Forelimb muscle (tissue), 1 donor: Measurements from ENCODE around the gene PARP6. TPM values are rescaled to one million over a fixed set of nuclear protein-coding genes. Genes with fewer than 3 reads are reported as not detected.

Experiments used
- DNase-seq: peaks from one replicate; pipeline ENCODE4 v3.0.0-alpha.2; 2013; ENCODE audit warnings: low read depth
- polyA plus RNA-seq: library from polyadenylated mRNA; unstranded; fragments of 120-200 nt; gene quantifications from one replicate; pipeline ENCODE4 v1.2.1, GENCODE V29; 2013; ENCODE audit not compliant: insufficient read length

The PARP6 gene, protein sequence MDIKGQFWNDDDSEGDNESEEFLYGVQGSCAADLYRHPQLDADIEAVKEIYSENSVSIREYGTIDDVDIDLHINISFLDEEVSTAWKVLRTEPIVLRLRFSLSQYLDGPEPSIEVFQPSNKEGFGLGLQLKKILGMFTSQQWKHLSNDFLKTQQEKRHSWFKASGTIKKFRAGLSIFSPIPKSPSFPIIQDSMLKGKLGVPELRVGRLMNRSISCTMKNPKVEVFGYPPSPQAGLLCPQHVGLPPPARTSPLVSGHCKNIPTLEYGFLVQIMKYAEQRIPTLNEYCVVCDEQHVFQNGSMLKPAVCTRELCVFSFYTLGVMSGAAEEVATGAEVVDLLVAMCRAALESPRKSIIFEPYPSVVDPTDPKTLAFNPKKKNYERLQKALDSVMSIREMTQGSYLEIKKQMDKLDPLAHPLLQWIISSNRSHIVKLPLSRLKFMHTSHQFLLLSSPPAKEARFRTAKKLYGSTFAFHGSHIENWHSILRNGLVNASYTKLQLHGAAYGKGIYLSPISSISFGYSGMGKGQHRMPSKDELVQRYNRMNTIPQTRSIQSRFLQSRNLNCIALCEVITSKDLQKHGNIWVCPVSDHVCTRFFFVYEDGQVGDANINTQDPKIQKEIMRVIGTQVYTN
- 68.0 TPM for polyA plus RNA-seq

DNA sequence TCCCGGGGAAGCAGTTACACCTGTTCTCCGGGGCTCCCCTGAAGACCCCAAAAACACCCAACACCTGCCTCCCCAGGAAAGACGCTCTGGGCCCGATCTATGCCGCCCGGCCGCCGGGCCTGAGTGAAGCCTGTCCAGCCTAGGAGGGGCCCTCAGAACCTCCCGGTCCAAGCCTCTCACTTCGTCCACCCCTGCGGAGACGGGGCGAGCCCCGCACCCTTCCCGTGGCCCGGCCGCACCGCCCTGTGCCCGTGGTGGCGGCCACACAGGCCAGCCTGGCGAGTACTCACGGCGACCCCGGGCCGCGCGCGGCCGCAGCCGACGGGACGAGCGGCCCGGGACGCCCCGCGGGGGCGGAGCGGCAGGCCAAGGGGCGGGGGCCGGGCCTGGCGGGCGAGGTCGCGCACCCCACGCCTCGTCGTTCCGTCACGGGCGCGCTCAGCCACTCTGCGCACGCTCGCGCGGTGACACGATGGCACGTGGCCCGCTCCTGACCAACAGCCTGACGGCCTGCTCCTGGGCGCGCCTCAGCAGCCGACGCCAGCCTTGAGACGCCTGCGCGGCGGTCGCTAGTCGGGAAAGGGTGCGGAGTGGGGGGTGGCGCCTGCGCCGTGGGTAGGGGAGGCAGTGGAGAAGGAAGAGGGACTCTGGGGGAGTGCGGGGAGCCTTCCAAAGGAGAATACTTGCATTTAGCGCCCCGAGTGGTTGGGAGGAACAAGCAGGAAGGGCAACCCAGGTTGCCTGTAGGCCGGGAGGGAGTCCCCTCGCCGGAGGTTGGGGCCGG, at the start of gene PARP6:
Gene PARP6, minus strand, starts transcription at position 342 of the 784 bp plus-strand sequence. CDS start 5,077 bp downstream, outside the sequence.
- peak; percentile 95 for DNase-seq

DNA sequence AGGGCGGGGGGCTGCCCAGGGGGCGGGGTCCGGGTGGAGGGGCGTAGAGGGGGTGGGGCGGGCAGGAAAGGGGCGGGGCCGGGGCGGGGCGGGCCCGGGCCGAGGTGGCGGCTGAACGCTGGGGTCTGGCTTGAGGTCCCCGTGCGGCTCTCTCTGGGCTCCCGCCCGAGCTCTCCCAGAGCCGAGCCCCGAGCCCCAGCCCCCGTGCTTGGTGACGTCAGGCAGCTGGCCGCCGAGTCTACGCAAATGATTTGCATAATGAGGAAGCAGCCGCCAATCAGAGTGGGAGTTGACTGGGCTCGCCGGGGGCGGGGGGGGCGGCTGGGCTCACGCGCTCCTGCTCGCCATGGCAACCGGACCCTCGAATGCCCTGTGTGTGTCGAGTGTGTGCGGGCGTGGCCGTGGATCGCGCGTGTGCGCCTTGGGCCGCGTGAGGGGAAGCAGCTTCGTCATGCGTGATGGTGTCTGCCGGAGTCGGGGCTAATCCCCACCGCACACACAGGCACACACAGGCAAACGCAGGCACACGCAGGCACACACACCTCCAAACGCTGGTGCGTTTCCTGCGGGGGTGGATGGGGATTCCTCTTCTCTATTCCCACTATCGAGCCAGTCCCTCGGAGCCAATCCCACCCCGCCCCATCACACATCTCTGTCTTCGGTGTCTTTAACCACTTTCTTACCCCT, 47.8 kb upstream of the PARP6 start, which contains the start of gene CELF6:
Gene CELF6, minus strand, starts transcription at position 173 of the 687 bp plus-strand sequence. CDS start 283 bp downstream, outside the sequence.
- DNase-seq, result no peak

DNA sequence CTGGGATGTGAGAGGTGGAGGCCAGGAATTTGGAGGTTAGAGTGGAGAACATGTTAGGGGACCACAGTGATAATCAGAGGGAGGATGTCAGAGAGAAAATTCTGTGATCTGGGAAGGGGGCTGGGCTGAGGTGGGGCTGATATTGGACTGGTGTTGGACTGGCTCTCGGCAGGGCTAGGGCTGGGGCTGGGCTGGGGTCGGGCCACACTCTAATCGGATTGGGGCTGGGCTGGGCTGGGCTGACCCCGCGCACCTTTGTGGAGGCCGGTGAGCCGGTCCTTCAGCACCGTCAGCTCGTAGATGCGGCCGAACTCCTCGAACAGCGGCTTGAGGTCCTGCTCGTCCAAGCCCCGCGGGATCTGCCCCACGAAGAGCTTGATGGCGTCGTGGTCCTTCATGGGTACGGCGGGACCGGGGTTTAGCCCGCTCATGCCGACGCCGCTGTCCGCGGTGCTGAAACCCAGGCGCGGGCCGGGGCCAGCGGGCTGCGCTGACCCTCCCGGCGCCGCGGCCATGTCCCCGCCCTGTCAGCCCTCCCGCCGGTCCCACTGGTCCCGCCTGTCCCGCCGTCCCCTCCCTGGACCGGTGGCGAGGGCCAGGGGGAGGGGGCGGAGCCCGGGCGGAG, 47.1 kb upstream of the PARP6 start:
- DNase-seq, result no peak

DNA sequence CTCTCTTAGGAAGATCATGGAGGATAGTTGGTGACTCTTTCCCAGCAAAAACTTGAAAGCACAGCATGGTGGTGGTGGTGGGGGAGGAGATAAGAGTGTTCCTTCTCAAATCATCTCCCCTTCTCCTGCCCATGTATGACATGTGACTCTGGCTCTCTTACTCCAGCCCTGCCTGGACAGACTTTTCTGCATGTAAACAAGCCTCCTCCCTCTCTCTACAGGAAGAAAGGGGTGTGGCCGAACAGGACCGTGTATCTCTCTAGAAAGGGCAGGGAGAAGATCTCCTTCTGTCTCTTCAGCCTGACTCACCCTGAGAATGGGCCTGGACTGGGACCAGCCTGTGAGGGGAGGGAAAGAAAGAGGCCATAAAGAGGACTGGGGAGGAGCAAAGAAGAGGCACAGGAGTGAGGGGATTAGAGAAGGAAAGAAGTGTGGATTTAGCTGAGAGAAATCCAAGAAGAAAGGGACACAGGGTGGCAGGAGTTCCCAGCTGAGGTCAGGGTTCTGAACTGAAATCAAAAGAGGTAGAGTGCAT, 46.1 kb upstream of the PARP6 start:
- DNase-seq, result no peak

DNA sequence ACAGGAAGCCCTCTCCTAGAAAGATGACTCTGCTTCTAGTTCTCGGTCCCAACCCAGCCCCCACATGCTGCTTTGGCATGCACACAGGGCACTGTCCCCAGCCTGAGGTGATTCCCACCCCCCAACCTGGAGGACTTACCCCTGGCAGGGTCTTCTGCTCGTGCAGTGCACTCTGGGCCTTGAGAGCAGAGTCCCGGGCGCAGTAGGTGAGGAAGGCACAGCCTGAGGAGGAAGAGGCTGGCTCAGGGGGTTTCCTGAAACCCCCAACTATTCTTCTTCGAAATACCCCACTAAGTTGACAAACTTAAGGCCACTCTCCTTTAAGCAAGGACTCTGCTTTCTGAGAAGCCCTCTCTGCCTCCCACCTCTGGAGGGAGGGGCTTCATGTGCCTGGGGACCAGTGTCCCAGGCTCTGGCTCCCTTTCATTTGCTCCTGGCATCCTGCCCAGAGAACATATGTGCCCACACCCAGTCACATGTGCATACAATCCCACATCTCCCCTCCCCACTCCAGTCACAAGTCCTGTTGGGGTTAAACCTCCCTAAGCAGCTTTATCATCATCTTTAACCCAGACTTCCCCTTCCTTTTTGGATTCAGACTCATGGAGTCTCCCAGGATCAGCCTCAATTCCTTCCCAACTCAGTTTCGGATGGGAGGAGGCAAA, 43.5 kb upstream of the PARP6 start:
- DNase-seq, result no peak

DNA sequence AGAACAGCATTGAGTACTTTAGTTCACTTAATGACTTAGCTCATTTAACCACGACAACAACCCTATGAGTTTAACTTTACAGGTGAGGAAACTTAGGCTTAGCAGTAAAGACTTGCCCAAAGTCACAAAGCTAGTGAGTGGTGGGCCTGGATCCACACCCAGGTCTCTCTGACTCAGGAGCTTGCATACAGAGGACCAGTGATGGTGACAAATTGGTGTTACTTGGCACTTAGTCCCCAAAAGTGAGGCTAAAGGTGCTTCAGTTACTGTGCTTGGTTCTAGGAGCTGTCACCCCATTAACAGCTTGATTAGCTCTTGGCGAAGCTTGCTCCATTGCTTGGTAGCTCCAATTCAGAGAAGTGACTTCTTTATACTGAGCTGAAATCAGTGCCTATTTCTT, 41.5 kb upstream of the PARP6 start:
- no peak for DNase-seq

DNA sequence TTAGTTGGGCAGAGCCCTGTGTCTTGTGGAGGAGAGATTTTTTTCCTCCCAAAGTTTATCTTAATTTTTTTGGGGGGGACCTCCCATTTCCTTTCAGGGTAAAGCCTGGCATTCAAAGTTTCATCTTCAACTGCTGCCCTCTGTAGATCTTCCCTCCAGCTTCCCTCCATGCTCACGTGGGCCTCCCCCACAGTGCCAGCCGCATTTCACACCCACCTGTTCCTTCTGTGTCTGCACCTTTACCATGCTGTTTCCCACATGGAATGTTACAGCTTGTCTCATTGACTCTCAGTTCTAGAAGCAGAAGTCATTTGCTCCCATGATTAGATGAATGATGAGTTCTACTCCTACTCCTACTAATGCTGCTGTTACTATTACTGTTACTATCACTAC, 41.1 kb upstream of the PARP6 start:
- no peak for DNase-seq

DNA sequence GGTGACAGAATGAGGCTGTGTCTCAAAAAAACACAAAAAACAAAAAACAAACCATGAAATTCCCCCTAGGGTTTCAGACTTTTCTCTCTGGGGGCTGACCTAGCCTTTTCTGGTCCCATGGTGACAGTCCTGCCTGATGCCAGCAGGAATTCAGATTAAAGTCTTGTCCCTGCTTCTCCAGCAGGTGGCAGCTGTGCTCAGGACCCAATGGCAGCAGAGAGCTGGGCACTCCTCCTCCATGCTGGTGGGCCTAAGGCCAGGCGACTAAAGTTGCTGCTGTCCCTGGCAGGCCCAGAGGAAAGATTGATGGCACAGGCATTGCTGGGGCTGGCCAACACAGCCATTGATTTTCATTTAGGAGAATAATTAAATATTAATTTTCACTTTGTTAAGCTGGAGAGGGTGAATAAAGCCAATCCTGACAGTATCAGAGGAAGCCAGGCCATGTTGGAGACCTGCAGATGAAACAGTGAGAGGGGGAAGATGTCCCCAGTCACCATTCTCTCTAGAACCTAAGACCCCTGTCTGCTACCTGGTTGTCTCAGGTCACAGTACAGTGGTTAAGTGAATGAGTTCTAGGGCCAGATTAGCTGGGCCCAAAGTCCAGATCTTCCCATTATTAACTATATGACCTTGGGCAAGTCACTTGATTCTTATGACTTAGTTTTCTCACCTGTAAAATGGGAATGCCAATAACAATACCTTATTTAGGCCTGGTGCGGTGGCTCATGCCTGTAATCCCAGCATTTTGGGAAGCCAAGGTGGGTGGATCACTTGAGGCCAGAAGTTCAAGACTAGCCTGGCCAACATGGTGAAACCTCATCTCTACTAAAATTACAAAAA, 40.5 kb upstream of the PARP6 start:
- DNase-seq, result no peak

DNA sequence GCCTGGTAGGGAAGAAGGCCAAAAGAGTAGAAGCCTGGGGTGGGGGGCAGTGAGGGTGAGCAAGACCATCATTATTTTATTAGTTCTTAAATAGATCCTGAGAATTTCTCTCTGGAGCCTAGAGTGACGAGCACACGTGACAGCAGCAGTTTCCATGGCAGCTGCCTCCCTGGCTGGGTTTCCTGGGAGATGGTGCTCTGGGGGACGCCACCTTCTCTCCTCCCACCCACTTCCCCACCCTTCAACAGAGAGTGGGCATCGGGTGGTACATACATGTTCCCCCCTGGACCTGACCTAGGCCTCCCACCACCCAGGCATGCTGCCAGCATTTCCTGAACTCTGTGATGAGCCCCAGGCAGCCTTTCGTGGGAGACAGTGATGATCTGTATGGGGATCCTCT, 34.7 kb upstream of the PARP6 start:
- no peak for DNase-seq

DNA sequence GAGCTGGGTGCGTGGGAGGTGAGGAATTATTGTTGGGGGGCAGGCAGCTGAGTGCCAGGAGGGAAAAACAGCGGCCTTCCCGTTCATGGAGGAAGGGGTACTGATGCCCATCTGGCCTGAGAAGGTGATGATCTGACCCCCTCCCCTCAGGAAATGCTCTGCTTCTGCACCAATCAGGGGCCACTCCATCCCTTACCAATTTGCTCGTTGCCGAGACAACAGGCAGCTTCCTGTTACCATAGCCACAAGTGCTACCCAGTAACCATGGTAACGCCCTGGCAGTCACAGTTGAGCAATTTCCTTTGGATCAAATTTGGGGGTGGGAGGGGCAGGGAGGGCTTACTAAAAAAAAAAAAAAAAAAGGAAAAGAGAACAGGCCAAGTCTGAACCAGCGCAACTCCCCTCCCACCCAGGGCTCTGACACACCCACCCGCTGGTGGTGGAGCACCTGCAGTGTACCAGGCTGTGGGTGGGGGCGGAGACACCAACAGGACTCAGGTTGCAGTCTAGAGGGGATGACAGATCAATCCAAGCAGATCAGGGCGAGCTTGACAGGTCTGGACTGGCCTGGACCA, 33.9 kb upstream of the PARP6 start:
- DNase-seq, result no peak

DNA sequence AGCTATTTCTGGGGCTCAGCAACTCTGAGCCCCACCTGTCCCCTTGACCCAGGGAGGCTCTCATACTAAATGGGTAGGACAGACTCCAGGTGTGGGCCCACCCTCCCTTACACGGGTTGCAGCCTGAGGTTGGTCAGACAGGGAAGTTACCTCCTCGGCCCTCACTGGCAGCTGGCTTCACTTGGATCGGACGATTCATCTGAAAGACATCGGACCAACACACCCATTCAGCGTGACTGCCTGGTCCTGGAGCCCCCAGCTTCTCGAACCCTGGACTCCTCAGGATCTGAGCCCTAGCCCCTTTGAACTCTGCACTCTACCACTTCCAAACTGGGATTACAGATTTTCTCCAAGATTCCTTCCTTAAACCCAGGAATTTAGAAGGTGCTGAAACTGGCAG, 32.2 kb upstream of the PARP6 start:
- DNase-seq, result no peak

DNA sequence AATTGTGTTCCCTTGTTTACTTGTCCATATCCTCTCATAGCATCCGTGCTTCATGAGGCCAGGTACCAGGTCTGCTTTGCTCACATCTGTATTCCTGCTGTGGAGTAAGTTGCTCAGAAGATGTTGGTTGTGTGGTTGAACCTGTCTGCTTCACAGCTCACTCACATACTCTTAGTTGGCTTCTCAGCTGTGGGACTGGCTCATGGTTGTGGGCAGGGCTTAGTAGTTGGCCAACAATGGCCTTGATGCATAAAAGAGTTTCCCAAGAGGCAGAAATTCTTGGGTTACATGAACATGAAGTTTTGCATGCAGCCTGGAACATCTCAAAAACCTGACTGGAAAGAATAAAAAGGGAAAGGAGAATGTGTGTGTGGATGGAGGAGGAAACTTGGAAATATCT, 30.6 kb upstream of the PARP6 start:
- no peak for DNase-seq

DNA sequence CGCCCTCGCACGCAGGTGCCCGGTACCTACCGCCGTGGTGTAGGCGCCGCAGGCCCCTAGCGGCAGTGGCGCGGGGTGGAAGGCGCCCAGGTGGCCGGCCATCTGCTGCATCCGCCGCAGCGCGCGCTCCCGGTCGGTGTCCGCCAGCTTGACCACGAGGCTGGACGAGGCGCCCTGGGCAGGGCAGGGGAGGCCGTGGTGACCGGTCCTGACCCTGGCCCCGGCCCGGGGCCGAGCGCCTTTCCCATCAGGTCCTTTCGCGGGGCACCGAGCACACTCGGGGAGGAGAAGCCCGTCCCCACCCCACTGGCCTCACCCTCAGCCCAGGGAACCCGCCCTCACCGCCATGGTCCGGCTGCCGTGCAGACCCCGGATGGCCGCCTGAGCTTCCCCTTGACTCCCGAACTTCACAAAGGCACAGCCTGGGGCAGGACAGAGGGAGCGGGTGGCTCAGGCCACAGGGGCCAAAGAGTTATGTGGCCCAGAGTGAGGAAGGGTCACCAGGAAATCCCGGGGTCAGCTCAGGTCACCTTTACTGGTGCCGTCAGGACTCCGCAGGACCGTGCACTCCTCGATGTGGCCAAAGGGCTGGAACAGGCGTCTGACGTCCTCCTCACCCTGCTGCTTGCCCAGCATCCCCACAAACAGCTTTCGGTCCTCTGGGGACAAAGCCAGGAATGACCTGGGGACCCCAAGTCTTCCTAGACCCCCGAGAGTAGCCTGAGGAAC, 17.4 kb upstream of the PARP6 start:
- DNase-seq, result no peak

DNA sequence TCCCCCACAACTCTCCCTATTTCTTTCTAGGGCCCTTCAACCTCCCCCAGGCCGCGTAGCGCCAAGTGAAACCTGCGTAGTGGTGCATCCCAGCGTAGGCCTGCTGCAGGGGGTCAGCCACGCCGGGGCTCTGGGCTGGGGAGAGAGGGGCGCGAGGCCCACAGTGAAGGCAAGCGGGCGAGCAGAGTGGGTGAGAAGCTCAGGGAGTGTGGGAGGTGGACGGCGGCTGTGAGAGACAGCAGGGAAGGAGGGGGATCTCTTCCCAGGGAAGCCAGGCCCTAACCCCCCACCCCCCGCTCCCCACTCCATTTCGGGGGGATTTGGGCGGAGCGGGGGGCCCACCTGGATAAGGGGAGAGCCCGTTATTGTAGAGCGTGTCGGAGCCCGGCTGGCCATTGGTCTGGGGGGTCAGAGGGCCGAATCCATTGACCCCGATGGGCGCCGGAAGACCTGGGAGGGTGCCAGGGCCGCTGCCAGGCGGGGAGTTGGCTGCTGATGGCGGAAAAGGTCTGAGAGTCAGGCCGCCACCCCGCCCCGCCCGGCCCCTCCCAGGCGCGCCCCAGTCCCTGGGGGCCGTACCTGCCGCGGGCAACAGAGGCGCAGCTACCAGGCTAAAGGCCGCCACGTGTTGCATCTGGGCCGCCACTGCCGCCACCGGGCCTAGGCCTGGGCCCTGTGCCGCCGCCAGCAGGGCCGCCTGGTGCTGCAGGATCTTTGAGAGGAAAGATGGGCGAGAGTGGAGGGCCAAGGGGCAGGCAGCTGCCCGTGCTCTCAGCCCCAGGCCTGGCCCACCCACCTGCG, 16.6 kb upstream of the PARP6 start:
- DNase-seq, result no peak

DNA sequence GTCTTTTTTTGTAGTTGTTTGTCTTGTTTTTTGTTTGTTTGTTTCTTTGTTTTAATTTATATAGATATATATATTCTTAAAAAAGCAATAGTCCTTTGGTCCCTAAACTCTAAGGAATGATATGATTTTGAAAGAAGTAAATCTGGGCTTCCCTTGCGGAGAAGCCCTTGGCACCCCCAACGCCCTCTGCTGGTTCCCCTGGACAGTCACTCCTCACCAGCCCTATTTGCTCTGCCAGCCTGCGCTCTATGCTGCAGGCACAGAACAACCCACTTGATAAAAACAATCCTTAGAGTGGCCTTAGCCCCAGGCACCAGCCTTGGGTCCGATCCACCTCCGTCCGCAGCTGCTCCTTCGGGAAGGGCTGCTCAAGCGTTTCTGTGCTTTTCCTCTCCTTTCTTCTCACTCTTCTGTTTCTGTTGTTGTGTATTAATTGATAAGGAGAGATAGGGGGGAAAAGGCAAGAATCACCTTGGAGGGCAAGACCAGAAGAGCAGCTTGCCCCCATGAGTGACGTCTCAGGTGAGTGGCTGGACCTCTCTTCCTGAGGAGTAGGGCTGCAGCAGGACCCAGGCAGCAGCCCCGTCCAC, 13.7 kb upstream of the PARP6 start:
- no peak for DNase-seq

DNA sequence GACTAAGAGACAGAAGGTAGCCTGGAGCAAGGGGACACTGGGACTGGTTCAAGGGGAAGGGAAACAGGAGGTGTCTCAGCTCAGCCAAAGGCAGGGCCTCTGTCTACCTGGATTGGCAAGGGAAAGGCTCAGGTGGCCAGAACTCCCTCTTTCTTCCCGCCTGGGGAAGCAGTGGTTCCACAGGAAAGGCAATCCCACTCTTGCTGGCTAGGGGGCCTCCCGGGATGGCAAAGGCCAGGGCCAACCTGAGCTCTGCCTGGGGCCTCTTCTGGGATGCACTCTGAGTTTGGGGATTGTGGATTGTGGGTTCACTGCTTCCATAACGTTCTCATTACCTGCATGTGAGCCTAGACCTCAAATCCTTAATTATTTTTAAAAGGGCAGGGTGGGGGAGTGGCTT, 13.0 kb upstream of the PARP6 start:
- DNase-seq, result no peak

DNA sequence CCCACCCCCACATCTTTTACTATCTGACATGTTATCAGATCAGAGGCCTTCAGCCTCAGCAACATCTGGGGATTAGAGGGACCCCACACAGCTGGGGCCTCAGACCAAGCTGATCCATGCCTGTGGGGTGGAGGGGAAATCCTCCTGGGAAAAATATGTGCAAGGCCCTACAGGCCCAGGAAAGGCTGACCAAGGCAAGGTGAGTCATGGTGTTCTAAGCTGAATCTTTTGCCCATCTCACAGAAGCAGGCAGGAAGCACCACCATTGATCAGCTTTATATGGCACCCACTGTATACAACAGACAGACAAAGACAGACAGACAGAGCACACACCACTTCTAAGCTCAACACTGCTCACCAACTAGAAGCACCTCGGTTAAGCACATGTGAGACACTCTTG, 12.4 kb upstream of the PARP6 start:
- no peak for DNase-seq
